VCaP (cell line): ENCODE results near the gene CTBP1.

ENCODE experiments used
- H3K27ac ChIP-seq: fragments of 450-650 bp; 2 replicates; pipeline ENCODE4 v1.5.1; 2017
- CTCF ChIP-seq: fragments of 450-650 bp; conservative IDR thresholded peaks from 2 replicates; pipeline ENCODE4 v1.5.1; 2017; ENCODE audit warnings: mild to moderate bottlenecking, moderate library complexity

Gene CTBP1

DNA sequence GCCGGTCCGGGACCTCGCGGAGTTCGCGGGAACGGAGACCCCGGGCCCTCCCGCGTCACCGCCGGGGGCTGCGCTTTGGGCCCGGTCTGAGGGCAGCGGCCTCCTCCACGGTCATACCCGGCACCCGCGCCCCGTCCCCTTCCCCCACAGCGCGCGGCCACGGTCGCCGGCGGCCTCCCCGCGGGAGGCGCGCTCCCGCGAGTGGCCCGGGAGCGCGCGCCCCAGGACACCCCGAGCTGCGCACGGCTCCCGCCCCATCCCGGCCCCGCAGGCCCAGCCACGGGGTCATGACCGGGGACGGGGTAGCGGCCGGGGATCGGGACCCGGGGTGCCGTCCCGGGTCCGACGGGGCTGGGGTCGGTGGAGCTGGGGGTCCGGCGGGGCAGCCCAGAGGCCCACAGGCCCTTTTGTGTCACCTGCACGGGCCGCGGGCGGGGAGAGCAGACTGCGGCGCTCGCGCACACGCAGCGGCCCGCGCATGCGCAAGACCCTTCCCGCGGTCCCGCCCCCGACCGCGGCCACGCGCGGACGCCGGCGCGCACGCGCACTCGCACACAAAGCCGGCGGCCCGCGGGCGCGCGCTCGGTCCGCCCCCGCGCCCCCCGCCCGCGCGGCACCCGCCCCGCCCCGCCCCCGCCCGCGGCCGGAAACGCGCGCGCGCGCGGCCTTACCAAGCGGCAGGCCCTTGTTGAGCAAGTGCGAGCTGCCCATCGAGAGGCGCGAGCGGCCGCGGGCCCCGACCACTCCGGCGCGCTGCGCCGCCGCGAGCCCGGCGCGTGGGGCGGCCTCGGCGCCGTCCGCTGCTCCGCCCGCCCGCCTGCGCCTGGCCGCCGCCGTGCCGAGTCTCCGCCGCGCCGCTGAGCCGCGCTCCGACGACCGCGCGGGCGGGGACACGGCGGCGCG is at the start of gene CTBP1:
TSS of gene CTBP1 (minus strand) at position 886 of the 903 bp plus-strand sequence. CDS start 7,799 bp downstream, outside the sequence.
- no peak for TF ChIP-seq CTCF
- H3K27ac ChIP-seq: peak within 1 kb of the TSS; percentile 97

- no peak for TF ChIP-seq CTCF
- H3K27ac ChIP-seq: no peak overlapping the region
Observed at GRCh38 chr4:1298461-1298860, 49.5 kb upstream of the CTBP1 start.

DNA sequence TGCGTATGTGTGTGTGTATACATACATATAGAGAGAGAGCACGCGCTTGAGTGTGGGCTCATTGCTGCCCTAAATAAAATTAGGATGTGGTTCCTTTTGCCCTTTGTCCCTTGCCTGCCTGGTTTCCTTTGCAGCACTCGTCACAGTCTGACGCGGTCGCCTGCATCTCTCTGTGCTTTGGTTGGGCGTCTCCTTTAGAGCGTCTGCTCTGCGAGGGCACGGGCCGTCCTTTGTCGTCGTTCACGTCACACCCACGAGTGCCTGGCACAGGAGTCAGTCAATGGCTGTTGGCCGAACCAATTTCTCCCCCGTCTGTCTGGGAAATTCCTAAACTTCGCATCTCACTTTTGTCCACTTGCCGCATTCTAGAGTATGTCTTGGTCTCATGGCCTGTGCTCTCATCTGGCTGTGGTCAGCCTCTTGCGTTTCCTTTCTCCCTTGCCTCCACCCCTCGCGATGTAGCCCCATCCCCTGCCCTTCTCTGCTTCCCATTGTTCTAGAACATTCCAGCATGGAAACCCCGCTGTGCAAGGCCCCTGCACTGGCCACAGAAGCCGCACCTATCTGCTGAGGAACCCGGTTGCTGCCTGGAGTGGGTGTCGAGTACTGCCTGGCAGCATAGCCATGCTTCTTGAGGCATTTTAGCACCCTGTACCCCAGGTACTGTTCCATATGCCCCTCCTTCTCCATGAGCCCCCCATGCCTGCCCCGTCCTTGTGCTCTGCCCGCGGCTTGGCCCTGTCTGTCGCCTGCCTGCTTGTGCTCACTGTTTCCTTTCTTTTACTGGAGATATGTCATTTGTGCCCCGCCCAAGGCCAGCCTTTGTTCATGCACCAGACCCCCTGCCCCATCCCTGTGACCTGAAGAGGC is 48.8 kb upstream of the CTBP1 start:
- TF ChIP-seq CTCF: no peak
- no peak overlapping the region for H3K27ac ChIP-seq

DNA sequence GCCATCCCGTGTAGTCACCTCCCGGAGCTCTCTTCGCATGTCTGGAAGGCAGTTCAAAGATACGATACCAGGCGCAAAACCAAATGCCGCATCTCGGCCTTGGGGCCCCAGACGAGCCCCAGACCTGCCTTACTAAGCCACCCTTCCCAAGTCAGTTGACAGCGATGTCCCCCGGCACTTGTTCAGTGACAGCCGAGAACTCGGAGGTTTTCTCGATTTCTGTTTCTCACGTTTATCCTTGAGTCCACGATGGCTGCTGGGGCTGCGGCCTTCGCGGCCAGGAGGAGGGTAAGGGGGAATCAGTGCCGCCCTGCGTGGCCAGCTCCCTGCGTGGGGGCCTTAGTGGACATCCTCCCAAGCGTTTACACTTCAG is 48.1 kb upstream of the CTBP1 start:
- TF ChIP-seq CTCF: no peak
- H3K27ac ChIP-seq: no peak overlapping the region

DNA sequence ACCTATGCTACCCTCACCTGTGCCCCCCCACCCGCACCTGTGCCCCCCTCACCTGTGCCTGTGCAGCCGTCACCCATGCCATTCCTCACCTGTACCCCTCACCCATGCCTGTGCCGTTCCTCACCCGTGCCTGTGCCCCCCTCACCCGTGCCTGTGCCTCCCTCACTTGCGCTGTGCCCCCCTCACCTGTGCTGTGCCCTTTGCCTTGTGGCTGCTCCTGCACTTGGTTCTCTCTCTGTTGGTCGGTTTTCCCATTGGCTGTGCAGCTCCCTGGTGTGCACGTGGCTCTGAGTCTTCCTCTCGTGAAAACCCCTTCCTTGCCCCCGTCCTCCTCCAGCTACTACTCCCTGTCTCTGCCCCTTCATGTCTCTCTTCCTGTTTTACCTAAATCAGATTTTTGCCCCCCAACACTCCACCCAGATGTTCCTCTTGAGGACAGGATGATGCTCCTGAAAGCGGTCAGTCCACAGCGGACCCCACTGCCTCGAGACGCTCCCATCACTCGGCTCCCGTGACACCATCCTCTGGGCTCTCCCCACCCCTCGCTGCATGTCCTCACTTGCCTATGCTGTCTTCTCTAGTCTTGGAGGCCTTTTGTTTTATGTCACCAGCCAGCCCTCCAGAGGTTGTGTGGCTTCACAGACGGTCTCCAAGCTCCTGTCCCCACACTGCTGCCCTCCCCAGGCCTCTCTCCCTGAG is 47.5 kb upstream of the CTBP1 start:
- TF ChIP-seq CTCF: no peak
- no peak overlapping the region for H3K27ac ChIP-seq

GRCh38 chr4:1295405-1296055 is 46.6 kb upstream of the CTBP1 start:
- H3K27ac ChIP-seq: no peak overlapping the region
- no peak for TF ChIP-seq CTCF
